ENCODE results near the gene MAP3K7.

Gene MAP3K7

GRCh38 chr6:90523779-90524310 lies 63.0 kb downstream of the MAP3K7 start:
- no peak for FAIRE-seq

GRCh38 chr6:90521955-90522354 lies 64.9 kb downstream of the MAP3K7 start:
- no peak for FAIRE-seq

- no peak for FAIRE-seq
These were observed 70.7 kb downstream of the MAP3K7 start for GRCh38 chr6:90516074-90516660.

- FAIRE-seq, result no peak
These were observed 72.4 kb downstream of the MAP3K7 start for GRCh38 chr6:90514496-90514895.

GRCh38 chr6:90508753-90509152 lies 78.1 kb downstream of the MAP3K7 start:
- FAIRE-seq, result no peak

GRCh38 chr6:90502866-90503407 lies 83.9 kb downstream of the MAP3K7 start:
- no peak for FAIRE-seq

GRCh38 chr6:90502381-90502780 lies 84.5 kb downstream of the MAP3K7 start:
- no peak for FAIRE-seq

- no peak for FAIRE-seq
These were observed 86.4 kb downstream of the MAP3K7 start for GRCh38 chr6:90500458-90500857.

GRCh38 chr6:90497411-90497810 lies 89.5 kb downstream of the MAP3K7 start:
- no peak for FAIRE-seq

GRCh38 chr6:90496258-90497016 lies 90.4 kb downstream of the MAP3K7 start:
- FAIRE-seq, result no peak

GRCh38 chr6:90495216-90495817 lies 91.6 kb downstream of the MAP3K7 start:
- no peak for FAIRE-seq

GRCh38 chr6:90494067-90494780 lies 92.6 kb downstream of the MAP3K7 start:
- FAIRE-seq, result no peak

- no peak for FAIRE-seq
These were observed 93.5 kb downstream of the MAP3K7 start for GRCh38 chr6:90493332-90493731.

GRCh38 chr6:90492798-90493197 lies 94.1 kb downstream of the MAP3K7 start:
- no peak for FAIRE-seq

- FAIRE-seq, result no peak
These were observed 94.5 kb downstream of the MAP3K7 start for GRCh38 chr6:90492369-90492768.

- FAIRE-seq, result no peak
These were observed 96.7 kb downstream of the MAP3K7 start for GRCh38 chr6:90490030-90490716.

- FAIRE-seq, result no peak
These were observed 98.1 kb downstream of the MAP3K7 start for GRCh38 chr6:90488816-90489215.

GRCh38 chr6:90485635-90486277 lies 101.1 kb downstream of the MAP3K7 start:
- FAIRE-seq, result no peak

- FAIRE-seq, result no peak
These were observed 102.0 kb downstream of the MAP3K7 start for GRCh38 chr6:90484903-90485302.

GRCh38 chr6:90484385-90484784 lies 102.5 kb downstream of the MAP3K7 start:
- no peak for FAIRE-seq

GRCh38 chr6:90483956-90484355 lies 102.9 kb downstream of the MAP3K7 start:
- FAIRE-seq, result no peak
